ENCODE measurements around the gene PRMT3. TPM values are rescaled to one million over a fixed set of nuclear protein-coding genes. Genes with fewer than 3 reads are reported as not detected.

The PRMT3 gene
- total RNA-seq, 2 donors from 2014 or later = 7.9 to 11.9 TPM

DNA sequence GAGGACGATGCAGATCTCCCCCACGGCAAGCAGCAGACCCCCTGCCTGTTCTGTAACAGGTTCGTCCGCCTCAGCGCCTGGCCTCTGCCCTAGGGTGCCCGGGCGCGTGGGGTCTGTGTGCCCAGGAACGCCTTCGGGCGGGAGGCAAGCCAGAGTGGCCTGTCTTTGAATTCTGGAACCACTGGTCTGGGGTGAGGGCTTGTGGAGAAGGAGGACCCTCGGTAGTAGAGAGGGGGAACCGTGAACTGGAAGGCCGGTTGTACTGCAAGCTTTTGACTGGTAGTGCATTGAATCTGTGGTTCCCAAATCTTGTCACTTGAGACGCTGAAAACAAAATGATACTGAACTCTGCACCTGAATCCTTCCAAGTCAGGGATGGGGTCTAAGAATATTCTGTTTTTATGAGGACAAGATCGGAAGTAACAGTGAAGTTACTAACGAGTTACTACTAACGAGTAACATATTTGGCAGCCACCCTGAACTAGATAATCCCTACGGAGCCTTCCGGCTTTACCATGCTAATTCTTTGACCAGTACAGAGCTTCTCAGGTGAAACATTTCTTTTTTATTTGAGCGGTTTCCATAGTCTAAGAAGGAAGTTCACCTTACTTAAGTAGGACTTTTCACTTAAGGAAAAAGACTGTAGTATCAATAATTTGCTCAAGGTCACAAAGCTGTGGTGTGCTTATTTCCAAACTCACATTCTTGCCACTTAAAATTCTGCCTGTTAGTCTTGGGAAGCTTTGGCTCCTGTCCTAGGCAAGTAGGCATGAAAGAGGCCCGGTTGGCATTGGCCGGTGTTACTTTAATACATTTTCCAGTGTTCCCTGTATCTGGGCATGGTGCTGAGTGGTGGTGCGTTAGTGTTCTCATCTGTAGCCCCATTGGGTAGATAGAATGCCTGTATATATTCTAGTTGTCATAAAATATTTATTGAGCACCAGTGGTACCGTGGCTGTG, 860 bp downstream of the PRMT3 start:
- Histone ChIP-seq H3K27ac (peak overlapping the region; percentile 96 to 97), H3K9me3 (no peaks in the 10 kb centered on the region), H3K36me3 (peaks cover 8% of the 10 kb centered on the region), H3K27me3 (no peaks in the 10 kb centered on the region), H3K4me3 (peak overlapping the region; percentile 85 to 88), H3K4me1 (peaks cover 0 to 9% of the 10 kb centered on the region in 2 donors)
- no peak for TF ChIP-seq CTCF (IDR thresholded peaks at IDR 0.05)
- no peak for DNase-seq (ENCODE audit: low spot score)

- TF ChIP-seq CTCF (IDR thresholded peaks at IDR 0.05) = peak; percentile 28 to 62
- H3K4me3 ChIP-seq = no peak overlapping the region
- DNase-seq (ENCODE audit: low spot score) = no peak
- H3K27me3 ChIP-seq = no peaks in the 10 kb centered on the region
- no peaks in the 10 kb centered on the region for H3K4me1 ChIP-seq
- H3K36me3 ChIP-seq = peaks cover 31% of the 10 kb centered on the region
- no peaks in the 10 kb centered on the region for H3K9me3 ChIP-seq
- no peak overlapping the region for H3K27ac ChIP-seq
Observed at GRCh38 chr11:20397281-20397680, 9.8 kb downstream of the PRMT3 start.

GRCh38 chr11:20399498-20399897, 12.0 kb downstream of the PRMT3 start:
- Histone ChIP-seq H3K36me3 (peaks cover 27% of the 10 kb centered on the region), H3K4me1 (no peaks in the 10 kb centered on the region), H3K27me3 (no peaks in the 10 kb centered on the region), H3K27ac (no peak overlapping the region), H3K9me3 (no peaks in the 10 kb centered on the region), H3K4me3 (no peak overlapping the region)
- DNase-seq (ENCODE audit: low spot score) = no peak
- TF ChIP-seq CTCF (IDR thresholded peaks at IDR 0.05) = no peak

GRCh38 chr11:20403059-20403458, 15.5 kb downstream of the PRMT3 start:
- no peak for DNase-seq (ENCODE audit: low spot score)
- H3K27me3 ChIP-seq = no peaks in the 10 kb centered on the region
- no peaks in the 10 kb centered on the region for H3K9me3 ChIP-seq
- H3K27ac ChIP-seq = no peak overlapping the region
- H3K4me1 ChIP-seq = no peaks in the 10 kb centered on the region
- H3K36me3 ChIP-seq = peaks cover 37% of the 10 kb centered on the region
- TF ChIP-seq CTCF (IDR thresholded peaks at IDR 0.05) = no peak
- no peak overlapping the region for H3K4me3 ChIP-seq

- no peak for DNase-seq (ENCODE audit: low spot score)
- H3K27me3 ChIP-seq = no peaks in the 10 kb centered on the region
- H3K4me3 ChIP-seq = no peak overlapping the region
- peaks cover 30% of the 10 kb centered on the region for H3K36me3 ChIP-seq
- no peaks in the 10 kb centered on the region for H3K4me1 ChIP-seq
- no peak for TF ChIP-seq CTCF (IDR thresholded peaks at IDR 0.05)
- H3K9me3 ChIP-seq = no peaks in the 10 kb centered on the region
- no peak overlapping the region for H3K27ac ChIP-seq
Observed at GRCh38 chr11:20406484-20406883, 19.0 kb downstream of the PRMT3 start.
